ENCODE measurements around the gene BEX3.

- TF ChIP-seq EZH2 (IDR thresholded peaks at IDR 0.05; ENCODE audit: insufficient read depth, poor library complexity, severe bottlenecking) (no peak), EZH2phosphoT487 (IDR thresholded peaks at IDR 0.05; ENCODE audit: insufficient read depth, low read depth) (no peak)
These were observed 8.3 kb downstream of the BEX3 start for GRCh38 chrX:103384672-103385071.

All from GM23248 (cell line).